T-cell (primary cell): ENCODE results near the gene CCBE1. TPM values are rescaled to one million over a fixed set of nuclear protein-coding genes. Genes with fewer than 3 reads are reported as not detected.

Experiments used
- ATAC-seq, 4 experiments: fragments of 200-7000 bp in 3 of 4; fragments of 150-1000 bp in 1 of 4; cut with Tn5 transposase; replicated peaks in 1 of 4; 1 replicate in 3 of 4; 2 replicates in 1 of 4; pipeline ENCODE4 v1.10.0; 2021; ENCODE audit warnings: moderate library complexity in 3 of 4, mild to moderate bottlenecking in 2 of 4, moderate number of reproducible peaks in 1 of 4
- CTCF ChIA-PET, 2 donors: fragments of 300-600 bp; sonication (Branson Sonifier 250); formaldehyde crosslinking; loops; one replicate each; lab custom pipeline; 2022; ENCODE audit warnings: antibody characterized with exemption in 2 of 2; lab: Charles Lee
- POLR2A ChIA-PET, 2 donors: fragments of 300-600 bp; sonication (Branson Sonifier 250); formaldehyde crosslinking; loops; one replicate each; lab custom pipeline; 2022; ENCODE audit warnings: antibody characterized with exemption in 2 of 2; lab: Charles Lee
- DNase-seq, 35 experiments: peaks; one replicate each; pipeline versions ENCODE4 v3.0.0 to v3.0.0-alpha.2; 2013 to 2023
- H3K27ac ChIP-seq: one replicate; pipeline ENCODE4 v1.5.1; 2013; ENCODE audit warnings: low read length
- H3K27me3 ChIP-seq, 2 experiments: replicated peaks in 1 of 2; 1 replicate in 1 of 2; 2 replicates in 1 of 2; pipeline versions ENCODE4 v1.6.1 to v1.7.0; 2013; ENCODE audit warnings: low read length in 1 of 2, mixed read lengths in 1 of 2; ENCODE audit not compliant: control insufficient read depth in 2 of 2, insufficient read depth in 2 of 2; ENCODE audit errors: extremely low read depth in 1 of 2
- H3K36me3 ChIP-seq, 2 donors: 1 replicate in 1 of 2; 2 replicates in 1 of 2; pipeline versions ENCODE4 v1.6.1 to v1.7.0; 2013; ENCODE audit warnings: low read length in 1 of 2; ENCODE audit not compliant: control insufficient read depth in 2 of 2, insufficient read depth in 1 of 2; ENCODE audit errors: extremely low read depth in 1 of 2
- H3K4me1 ChIP-seq, 2 experiments: 1 replicate in 1 of 2; 2 replicates in 1 of 2; pipeline versions ENCODE4 v1.6.1 to v1.7.0; 2013; ENCODE audit warnings: low read length in 2 of 2, mixed read lengths in 1 of 2; ENCODE audit not compliant: insufficient read depth in 2 of 2, control insufficient read depth in 1 of 2; ENCODE audit errors: extremely low read depth in 1 of 2
- H3K4me3 ChIP-seq, 2 donors: 1 replicate in 1 of 2; 2 replicates in 1 of 2; pipeline versions ENCODE4 v1.5.1 to v1.7.0; 2013; ENCODE audit warnings: mild to moderate bottlenecking in 2 of 2, low read length in 1 of 2, moderate library complexity in 1 of 2; ENCODE audit not compliant: control insufficient read depth in 1 of 2; ENCODE audit errors: extremely low read depth in 1 of 2
- H3K9me3 ChIP-seq: 2 replicates; pipeline ENCODE4 v1.7.0; 2013
- H3K27ac Mint-ChIP-seq, 2 donors: one replicate each; pipeline ENCODE4 v1.8.0; 2020 to 2021; ENCODE audit warnings: mild to moderate bottlenecking in 2 of 2, mixed read lengths in 2 of 2
- H3K27me3 Mint-ChIP-seq, 2 donors: one replicate each; pipeline ENCODE4 v1.8.0; 2021 to 2022; ENCODE audit warnings: mixed read lengths in 2 of 2
- H3K36me3 Mint-ChIP-seq: one replicate; pipeline ENCODE4 v1.8.0; 2021; ENCODE audit warnings: mixed read lengths
- H3K4me1 Mint-ChIP-seq, 3 donors: one replicate each; pipeline ENCODE4 v1.8.0; 2020 to 2022; ENCODE audit warnings: mixed read lengths in 3 of 3, mild to moderate bottlenecking in 1 of 3
- H3K4me3 Mint-ChIP-seq, 3 donors: one replicate each; pipeline ENCODE4 v1.8.0; 2020 to 2022; ENCODE audit warnings: mild to moderate bottlenecking in 3 of 3, mixed read lengths in 3 of 3, moderate library complexity in 3 of 3
- H3K9me3 Mint-ChIP-seq, 3 donors: one replicate each; pipeline ENCODE4 v1.8.0; 2020 to 2022; ENCODE audit warnings: mixed read lengths in 3 of 3
- WGBS: methylation state at CpG from one replicate; pipeline ENCODE4 v1.1.5; 2013; ENCODE audit warnings: missing lambda C conversion rate; ENCODE audit not compliant: insufficient coverage; 5-methylcytosine and 5-hydroxymethylcytosine counted together
- total RNA-seq, 35 experiments: library from RNA in 6 of 35; stranded (reverse) in 6 of 35; fragments of 120-200 nt in 1 of 35; gene quantifications; one replicate each; pipeline versions ENCODE4 v1.2.1 to v1.2.4 and lab custom pipeline; 2013 to 2026

The CCBE1 gene
- total RNA-seq, 5 donors from 2014 or later (not counting 1 experiment from before 2014, with no cell fraction given): 0.07 to 0.32 (median 0.29) TPM; not detected in 2

GRCh38 chr18:59485382-59485781 lies 211.8 kb downstream of the CCBE1 start:
- CTCF ChIA-PET: no interaction called here
- POLR2A ChIA-PET: no interaction called here

DNA sequence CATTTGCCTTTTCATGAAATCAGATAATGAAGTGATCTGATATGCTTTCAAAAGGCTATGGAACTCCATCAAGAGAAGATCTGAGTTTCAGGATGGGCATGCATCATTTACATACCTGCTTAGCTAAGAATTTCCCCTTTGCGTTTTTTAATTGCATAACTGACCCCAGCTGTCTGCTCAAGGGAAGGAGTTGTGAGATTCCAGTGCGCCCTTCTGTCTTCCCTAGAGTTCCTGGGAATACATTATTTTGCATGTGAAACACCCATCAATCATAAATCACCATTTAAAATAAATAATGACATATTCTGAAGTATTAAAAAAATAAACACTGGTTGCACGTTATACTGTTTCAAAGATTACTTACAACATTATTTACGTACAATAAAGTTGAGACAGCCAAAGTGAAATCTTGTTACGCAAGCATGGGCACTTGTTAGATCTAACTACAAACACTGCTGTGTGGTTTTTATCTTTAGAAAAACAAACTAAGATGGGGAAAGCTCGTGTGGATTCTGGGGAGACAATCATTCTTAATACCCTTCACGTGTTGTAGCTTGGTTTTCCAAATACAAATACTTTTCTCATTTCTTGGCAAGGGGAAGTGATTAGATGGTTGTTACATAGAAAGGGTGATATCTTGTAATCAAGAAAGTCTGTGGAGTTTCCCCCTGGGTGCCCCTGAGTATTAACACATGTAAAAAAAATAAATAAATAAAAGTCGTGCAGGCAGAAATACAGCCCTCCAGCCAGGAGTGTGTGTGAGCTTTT lies 212.5 kb downstream of the CCBE1 start:
- no peaks in the 10 kb centered on the region for H3K4me1 ChIP-seq
- H3K27me3 ChIP-seq: no peaks in the 10 kb centered on the region
- Mint-ChIP-seq H3K4me3 (no peak overlapping the region), H3K36me3 (no peaks in the 10 kb centered on the region), H3K27ac (no peak overlapping the region), H3K27me3 (peaks cover 3 to 6% of the 10 kb centered on the region in 2 donors), H3K9me3 (no peaks in the 10 kb centered on the region), H3K4me1 (no peaks in the 10 kb centered on the region)
- H3K9me3 ChIP-seq: no peaks in the 10 kb centered on the region
- ATAC-seq: no peak
- CTCF ChIA-PET: no interaction called here
- POLR2A ChIA-PET: no interaction called here
- H3K4me3 ChIP-seq: no peak overlapping the region
- DNase-seq: no peak
- no peak overlapping the region for H3K27ac ChIP-seq
- WGBS: no CpG with 5 or more reads among the region's 8 CpGs
- H3K36me3 ChIP-seq: no peaks in the 10 kb centered on the region

More at GRCh38 chr18:59485382-59485781, 211.8 kb downstream of the CCBE1 start:
- no peak overlapping the region for H3K27ac ChIP-seq
- Mint-ChIP-seq H3K27me3 (peaks cover 3 to 6% of the 10 kb centered on the region in 2 donors), H3K4me1 (no peaks in the 10 kb centered on the region), H3K36me3 (no peaks in the 10 kb centered on the region), H3K9me3 (no peaks in the 10 kb centered on the region), H3K4me3 (no peak overlapping the region), H3K27ac (no peak overlapping the region)
- H3K9me3 ChIP-seq: no peaks in the 10 kb centered on the region
- no peaks in the 10 kb centered on the region for H3K4me1 ChIP-seq
- no peak overlapping the region for H3K4me3 ChIP-seq
- no peaks in the 10 kb centered on the region for H3K36me3 ChIP-seq
- no peak for ATAC-seq
- no peaks in the 10 kb centered on the region for H3K27me3 ChIP-seq
- no peak for DNase-seq
- WGBS: 81% methylated on average over 4 of the region's 5 CpGs

DNA sequence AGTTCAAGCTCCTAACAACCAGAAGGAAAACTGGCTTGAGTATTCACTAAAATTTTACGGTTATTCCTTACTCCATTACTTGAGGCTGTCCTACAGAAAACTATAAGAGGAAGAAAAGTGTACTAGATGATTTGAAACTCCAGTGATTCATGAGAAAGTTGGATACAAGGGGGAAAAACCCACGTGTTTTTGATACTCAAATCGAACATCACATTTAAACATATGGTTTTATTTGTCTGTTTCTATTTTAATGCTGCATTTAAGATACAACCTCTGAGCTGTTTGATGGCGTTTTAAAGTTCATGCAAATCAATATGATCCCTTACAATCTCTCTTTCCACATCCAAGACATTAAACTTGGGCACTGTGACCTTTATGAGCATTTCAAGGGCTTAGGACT lies 213.1 kb downstream of the CCBE1 start:
- Histone ChIP-seq H3K27ac (no peak overlapping the region), H3K36me3 (no peaks in the 10 kb centered on the region), H3K27me3 (no peaks in the 10 kb centered on the region), H3K9me3 (no peaks in the 10 kb centered on the region), H3K4me1 (no peaks in the 10 kb centered on the region), H3K4me3 (no peak overlapping the region)
- Mint-ChIP-seq H3K4me1 (no peaks in the 10 kb centered on the region), H3K36me3 (no peaks in the 10 kb centered on the region), H3K27ac (no peak overlapping the region), H3K4me3 (no peak overlapping the region), H3K27me3 (peaks cover 3 to 11% of the 10 kb centered on the region in 2 donors), H3K9me3 (no peaks in the 10 kb centered on the region)
- POLR2A ChIA-PET: no interaction called here
- no peak for ATAC-seq
- WGBS: no CpG with 5 or more reads among the region's 4 CpGs
- no peak for DNase-seq
- CTCF ChIA-PET: no interaction called here

DNA sequence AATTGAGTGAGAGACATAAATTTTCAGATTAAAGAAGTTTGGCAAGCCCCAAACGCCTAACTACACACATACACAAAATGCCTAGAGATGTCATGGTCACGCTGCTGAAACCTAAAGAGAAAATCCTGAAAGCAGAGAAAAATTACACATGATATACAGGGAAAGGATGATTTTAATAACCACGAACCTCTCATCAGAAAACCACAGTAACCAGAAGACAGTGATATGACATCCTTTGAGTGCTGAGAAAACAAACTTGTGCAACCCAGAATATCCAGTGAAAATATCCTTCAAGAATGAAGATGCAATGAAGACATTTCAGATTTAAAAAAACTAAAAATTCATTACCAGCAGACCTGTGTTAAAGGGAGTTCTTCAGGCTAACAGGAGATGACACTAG lies 215.8 kb downstream of the CCBE1 start:
- no peaks in the 10 kb centered on the region for H3K27me3 ChIP-seq

GRCh38 chr18:59479776-59480175 lies 217.4 kb downstream of the CCBE1 start:
- Histone ChIP-seq H3K36me3 (no peaks in the 10 kb centered on the region), H3K4me1 (no peaks in the 10 kb centered on the region), H3K27ac (no peak overlapping the region), H3K4me3 (no peak overlapping the region), H3K9me3 (no peaks in the 10 kb centered on the region), H3K27me3 (no peaks in the 10 kb centered on the region)
- Mint-ChIP-seq H3K4me1 (no peaks in the 10 kb centered on the region), H3K36me3 (no peaks in the 10 kb centered on the region), H3K27ac (no peak overlapping the region), H3K27me3 (peaks cover 18 to 34% of the 10 kb centered on the region in 2 donors), H3K4me3 (no peak overlapping the region), H3K9me3 (peaks cover 0 to 8% (median 0%) of the 10 kb centered on the region in 3 donors)
- POLR2A ChIA-PET: no interaction called here
- ATAC-seq (no peak), DNase-seq (no peak)
- WGBS: no CpG with 5 or more reads among the region's 2 CpGs
- CTCF ChIA-PET: no interaction called here

More for the DNA sequence above, 215.8 kb downstream of the CCBE1 start:
- Histone ChIP-seq H3K9me3 (no peaks in the 10 kb centered on the region), H3K36me3 (no peaks in the 10 kb centered on the region), H3K27ac (no peak overlapping the region), H3K4me3 (no peak overlapping the region), H3K4me1 (no peaks in the 10 kb centered on the region)
- Mint-ChIP-seq H3K27me3 (peaks cover 6 to 21% of the 10 kb centered on the region in 2 donors), H3K27ac (no peak overlapping the region), H3K4me3 (no peak overlapping the region), H3K4me1 (no peaks in the 10 kb centered on the region), H3K9me3 (no peaks in the 10 kb centered on the region), H3K36me3 (no peaks in the 10 kb centered on the region)
- CTCF ChIA-PET: no interaction called here
- no peak for DNase-seq
- POLR2A ChIA-PET: no interaction called here
- ATAC-seq: no peak
- WGBS: no CpG with 5 or more reads among the region's 3 CpGs

DNA sequence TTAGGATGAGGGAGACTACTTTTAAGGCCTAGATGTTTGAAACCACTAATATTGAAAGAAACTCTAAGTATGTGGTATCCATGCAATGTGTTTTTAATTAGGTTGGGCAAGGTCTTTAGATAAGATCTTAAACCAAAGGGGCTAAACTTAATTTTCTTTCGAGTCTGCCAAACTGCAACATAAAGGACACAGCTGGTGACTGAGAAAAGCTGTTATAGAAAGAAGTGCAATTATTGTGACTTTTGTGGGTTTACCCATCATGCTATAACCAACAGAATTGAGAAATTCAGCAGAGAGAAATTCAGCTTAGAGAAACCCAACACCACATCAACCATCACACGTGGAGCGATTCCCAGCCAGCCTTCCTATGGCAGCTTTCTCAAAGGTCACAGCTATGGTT lies 218.6 kb downstream of the CCBE1 start:
- no CpG with 5 or more reads among the region's 3 CpGs for WGBS
- H3K4me1 ChIP-seq: no peaks in the 10 kb centered on the region
- ChIA-PET CTCF (no interaction called here), POLR2A (no interaction called here)
- H3K36me3 ChIP-seq: no peaks in the 10 kb centered on the region
- no peak overlapping the region for H3K27ac Mint-ChIP-seq
- peaks cover 0 to 10% (median 0%) of the 10 kb centered on the region in 3 donors for H3K9me3 Mint-ChIP-seq
- no peak for ATAC-seq
- H3K27me3 Mint-ChIP-seq: peaks cover 26 to 40% of the 10 kb centered on the region in 2 donors
- H3K36me3 Mint-ChIP-seq: no peaks in the 10 kb centered on the region
- H3K27ac ChIP-seq: no peak overlapping the region
- no peaks in the 10 kb centered on the region for H3K4me1 Mint-ChIP-seq
- no peaks in the 10 kb centered on the region for H3K9me3 ChIP-seq
- H3K4me3 Mint-ChIP-seq: no peak overlapping the region
- no peak overlapping the region for H3K4me3 ChIP-seq
- H3K27me3 ChIP-seq: no peaks in the 10 kb centered on the region
- no peak for DNase-seq
